Eye (tissue), 1 donor: ENCODE measurements around the gene PCA3.
"Not testable (repeated sequence)": the region's sequence is repeated elsewhere in the genome, so short reads cannot be mapped to it uniquely, and the experiment has no call there.

ENCODE experiments used
- DNase-seq: peaks from one replicate; pipeline ENCODE4 v3.0.0-alpha.2; 2015

The PCA3 gene

DNA sequence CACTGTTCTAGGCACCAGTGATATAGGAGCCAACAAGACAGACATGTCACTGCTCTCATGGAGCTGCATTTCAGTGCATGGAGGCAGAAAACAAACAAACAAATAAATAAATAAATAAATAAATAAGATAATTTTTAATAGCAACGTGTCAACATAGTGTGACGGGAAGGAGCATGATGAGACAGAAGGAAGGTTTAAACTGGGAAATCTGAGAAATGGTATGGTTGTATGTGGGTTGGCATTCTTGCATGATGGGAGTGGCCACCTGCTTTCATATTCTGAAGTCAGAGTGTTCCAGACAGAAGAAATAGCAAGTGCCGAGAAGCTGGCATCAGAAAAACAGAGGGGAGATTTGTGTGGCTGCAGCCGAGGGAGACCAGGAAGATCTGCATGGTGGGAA is at the start of gene PCA3:
PCA3 (plus strand) TSS at position 301 of the 400 bp plus-strand sequence.
- no peak for DNase-seq

DNA sequence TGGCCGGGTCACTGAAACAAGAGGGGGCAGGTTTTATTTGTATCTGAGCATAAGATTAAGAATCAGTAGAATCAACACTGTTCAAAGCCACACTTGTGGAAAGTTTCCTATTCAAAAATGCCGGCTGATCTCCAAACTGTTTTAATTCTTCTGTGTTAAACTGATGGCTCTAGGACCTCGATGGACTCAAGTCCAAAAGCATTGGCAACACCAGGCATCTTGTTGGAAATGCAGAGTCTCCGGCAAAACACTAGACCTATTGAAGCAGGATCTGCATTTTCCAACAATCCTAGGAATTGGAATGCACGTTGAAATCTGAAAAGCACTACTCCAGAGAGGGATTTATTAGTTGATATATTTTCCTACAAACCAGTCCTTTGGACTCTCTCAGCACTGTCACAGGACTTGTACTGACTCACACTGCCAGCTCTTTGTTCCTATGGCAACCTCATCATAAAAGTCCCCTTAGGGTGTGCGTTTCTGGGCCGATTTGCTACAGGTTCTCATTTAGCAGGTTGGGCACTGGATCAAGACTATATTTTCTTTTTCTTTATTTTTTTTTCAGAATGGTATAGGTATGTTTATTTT is 48.1 kb upstream of the PCA3 start:
- no peak for DNase-seq

DNA sequence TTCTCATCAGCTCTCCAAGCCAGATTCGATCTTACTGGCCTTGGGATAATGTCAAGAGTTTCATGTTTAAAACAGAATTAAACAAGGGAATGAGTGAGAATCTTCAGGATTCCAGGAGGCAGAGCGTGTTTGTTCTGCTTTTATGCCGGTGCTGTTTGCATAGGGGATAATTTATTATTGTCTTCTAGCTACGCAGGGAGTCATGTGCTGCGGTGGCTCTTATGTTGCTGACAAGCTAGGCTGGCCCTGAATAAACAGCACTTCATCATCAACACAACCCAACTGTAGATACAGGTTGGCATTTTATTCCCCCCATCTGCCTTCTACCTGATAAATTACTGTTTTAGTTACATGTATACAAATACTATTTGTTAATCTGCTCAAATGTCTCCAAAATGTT is 47.1 kb upstream of the PCA3 start:
- DNase-seq: no peak

DNA sequence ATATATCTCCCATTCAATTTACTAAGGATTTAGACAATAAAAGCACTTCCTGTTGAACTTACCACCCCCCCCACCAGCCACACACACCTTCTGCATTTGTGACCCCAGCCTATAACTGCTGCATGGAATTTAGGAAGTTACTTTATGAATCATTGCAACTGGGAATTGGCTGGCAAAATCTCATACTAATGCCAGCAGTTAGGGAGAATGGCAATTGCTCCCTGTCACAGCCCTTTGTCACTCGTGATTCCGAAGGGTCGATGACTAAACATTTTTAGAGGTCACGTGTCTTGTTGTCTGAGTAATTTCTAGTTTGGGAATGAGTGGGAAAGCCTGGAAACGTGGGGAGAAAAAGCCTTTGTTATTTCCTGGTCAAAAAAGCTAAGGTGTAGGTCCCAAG is 46.6 kb upstream of the PCA3 start:
- DNase-seq: no peak

DNA sequence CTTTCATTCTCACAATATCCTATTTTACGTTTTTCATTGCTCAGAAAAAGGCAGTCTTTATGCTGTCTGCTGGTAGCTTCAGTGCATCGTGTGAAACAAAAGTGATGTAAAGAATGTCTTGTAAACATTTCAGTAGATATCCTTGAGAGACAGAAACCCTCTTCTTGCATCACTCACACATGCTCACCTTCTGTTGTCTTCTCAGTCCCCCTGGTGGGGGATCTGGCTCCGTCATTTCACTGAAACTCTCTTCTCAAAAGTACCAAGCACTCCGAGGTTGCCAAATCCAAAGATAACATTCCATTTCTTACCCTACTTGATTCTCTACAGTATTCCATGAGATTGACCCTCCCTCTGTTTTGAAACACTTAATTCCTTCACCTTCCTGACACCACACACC is 46.1 kb upstream of the PCA3 start:
- DNase-seq: no peak

DNA sequence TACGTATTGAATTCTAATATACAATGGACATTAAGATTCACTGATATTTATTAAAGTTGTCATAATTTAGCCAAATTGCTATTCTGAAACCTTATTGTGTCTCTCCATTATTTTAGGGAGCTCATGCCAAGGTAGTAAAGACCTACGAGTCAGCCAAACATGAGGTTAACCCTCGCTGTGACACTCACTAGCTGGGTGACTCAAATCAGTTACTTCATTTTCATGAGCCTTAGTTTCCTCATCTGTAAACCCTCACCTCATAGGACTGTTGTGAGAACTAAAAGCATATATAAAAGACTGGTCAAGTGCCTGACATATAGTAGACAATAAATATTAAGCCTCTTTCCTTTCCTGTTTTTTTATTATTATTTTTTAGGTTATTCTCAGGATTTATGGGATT is 44.0 kb upstream of the PCA3 start:
- DNase-seq: no peak

DNA sequence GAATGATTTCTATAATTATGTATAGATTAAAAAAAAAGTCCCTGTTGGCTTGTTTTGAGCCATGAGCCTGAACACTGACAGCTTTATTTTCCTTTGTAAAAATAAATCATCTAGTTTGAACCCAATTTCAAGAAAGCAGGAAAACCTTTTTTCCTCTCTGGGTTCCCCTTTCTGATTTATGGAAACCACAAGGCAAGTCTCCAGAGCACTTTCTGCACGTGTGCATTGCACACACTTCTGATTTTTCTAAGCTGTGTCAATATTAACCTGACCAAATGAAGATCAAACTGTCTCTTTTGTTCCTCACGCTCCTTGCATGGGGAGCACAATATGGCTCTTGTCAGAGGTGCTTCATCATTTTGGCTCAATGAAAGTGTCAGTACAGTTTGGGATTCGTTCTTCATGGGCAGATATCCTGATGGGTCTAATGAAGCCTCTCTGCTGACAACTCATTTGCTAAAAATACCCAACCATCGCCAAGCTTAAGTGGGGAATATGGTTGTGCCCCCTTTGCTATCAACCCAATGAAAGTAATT is 39.2 kb upstream of the PCA3 start:
- peak; percentile 29 for DNase-seq

DNA sequence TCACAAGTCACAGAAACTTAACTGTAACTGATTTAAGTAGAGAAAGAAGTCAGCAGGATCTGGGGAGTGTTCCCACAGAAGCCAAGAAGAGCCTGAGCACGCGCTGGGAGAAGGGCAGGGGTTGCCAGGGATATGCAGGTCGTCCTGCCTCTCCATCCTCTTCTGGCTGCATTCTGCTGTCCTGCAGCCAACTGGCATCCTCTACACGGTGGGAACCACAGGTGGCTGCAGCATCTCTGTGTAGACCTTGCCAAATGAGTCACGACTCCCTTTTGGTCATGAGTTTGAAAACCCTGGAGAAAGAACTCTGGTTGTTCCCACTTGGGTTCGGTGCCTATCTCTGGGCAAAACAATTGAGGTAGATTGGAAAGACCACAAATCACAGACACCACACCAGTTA is 38.4 kb upstream of the PCA3 start:
- DNase-seq: no peak

DNA sequence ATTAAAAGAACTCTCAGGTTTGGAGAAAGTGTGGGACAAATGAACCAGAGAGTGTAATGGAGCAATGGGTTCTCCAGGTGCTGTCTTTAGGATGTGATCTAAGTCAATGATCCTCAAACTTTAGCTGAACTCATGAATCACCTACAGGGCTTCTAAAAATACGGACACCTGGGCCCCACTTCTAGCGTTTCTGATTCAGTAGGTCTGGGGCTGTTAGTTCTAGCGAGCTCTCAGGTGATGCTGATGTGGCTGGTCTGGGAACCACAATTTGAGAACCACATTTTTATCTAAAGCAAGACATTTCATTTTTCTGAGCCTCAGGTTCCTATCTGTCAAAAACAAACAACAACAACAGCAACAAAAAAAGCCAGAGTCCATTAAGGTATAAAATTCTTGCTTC is 35.1 kb upstream of the PCA3 start:
- DNase-seq: no peak

DNA sequence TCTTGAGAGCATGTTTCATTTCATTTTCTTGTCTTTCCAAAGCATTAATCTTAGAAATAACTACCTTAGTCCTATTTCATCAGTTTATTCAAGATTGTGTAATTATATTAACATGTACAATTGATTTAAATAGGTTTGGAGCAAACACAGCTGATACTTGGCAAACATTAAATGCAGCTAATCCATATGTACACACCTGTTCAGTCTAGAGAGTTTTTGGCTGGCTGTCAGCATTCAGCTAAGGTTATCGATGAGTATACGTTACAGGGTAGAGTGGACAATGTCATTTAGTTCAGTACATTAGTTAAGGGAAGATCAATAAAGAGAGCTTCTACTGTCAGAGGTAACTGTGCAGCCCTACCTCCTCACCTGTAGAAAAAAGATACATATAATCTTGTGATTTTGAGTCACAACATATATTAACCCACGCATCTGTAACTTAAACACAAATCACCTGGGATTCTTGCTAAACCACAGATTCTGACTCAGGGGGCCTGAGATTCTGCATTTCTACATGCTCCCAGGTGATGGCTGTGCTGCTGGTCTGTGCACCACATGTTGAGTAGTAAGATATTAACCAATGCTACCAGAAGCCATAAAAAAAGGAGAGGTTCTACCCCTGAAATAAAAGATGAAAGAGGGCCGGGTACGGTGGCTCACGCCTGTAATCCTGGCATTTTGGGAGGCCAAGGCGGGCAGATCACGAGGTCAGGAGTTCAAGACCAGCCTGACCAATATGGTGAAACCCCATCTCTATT is 34.1 kb upstream of the PCA3 start:
- no peak for DNase-seq

DNA sequence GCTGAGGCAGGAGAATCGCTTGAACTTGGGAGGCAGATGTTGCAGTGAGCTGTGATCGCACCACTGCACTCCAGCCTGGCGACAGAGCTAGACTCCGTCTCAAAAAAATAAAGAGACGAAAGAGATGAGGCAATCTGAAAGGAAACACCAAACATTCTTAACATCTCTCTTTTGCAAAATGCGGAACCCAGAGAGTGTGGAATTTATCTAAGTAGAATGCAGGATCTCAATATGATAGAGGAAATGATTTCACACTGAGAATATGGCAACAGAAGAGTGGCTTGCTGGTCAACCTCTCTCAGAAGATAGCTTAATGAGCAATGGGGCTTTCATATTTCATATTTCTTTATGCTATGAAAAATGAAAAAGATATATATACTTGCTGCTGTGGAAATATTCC is 33.4 kb upstream of the PCA3 start:
- no peak for DNase-seq

DNA sequence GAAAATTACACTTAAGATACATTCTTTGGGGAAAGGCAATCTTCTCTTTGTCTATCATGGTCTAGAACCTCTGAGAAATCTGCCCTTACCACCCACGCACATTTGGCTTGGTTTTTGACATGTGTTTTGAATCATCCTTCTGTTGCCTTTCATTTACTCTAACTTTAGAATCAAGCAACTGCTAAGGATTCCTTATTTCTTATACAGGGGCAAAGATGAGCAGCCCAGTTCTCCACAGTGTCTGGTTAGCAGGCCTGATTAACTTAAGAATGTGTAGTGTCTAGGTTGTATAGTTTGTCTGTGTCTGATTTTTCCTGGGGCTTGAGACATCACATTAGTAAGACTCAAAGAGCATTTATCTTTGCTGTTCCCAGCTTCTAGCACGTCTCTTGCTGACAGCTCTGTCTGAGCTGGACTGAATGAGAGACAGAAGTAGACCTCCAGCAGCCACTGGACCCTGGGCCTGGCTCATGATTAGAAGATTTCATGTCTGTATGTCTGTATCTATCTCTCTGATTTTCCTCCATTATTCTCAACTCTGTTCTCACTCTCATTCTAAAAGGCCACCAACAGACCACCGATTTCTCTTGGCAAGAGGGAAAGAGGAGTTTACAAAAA is 31.8 kb upstream of the PCA3 start:
- no peak for DNase-seq

DNA sequence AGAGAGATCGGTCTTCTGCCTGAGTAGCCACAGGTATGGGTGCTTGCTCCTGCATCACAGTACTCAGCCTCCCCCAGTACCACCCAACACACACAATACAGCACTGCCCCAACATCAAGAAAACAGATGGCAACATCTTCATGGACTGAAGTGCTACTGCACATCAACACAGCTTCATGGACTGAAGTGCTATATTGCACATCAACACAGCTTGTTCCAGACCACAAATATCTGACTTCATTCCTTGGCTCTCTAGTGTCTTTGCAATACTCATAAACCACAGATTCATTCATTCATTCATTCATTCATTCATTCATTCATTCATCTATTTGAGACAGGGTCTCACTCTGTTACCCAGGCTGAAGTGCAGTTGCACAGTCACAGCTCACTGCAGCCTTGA is 31.1 kb upstream of the PCA3 start:
- no peak for DNase-seq

DNA sequence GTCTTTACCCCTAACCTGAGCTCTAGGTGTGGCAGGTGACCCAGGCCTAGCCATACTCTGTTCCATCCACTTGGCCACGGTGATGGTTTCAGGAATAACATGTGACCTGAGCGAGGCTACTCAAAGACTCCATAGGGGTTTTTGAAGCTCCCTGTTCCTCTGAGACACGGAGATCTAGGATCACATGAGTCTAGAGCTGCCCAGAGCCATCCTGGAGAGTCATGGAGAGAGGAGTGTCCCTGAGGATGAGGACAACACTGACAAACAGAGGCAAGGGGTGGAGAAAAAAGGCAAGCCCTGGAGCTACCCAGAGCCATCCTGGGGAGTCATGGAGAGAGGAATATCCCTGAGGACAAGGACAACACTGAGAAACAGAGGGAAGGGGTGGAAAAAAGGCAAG is 29.5 kb upstream of the PCA3 start:
- DNase-seq: no peak

DNA sequence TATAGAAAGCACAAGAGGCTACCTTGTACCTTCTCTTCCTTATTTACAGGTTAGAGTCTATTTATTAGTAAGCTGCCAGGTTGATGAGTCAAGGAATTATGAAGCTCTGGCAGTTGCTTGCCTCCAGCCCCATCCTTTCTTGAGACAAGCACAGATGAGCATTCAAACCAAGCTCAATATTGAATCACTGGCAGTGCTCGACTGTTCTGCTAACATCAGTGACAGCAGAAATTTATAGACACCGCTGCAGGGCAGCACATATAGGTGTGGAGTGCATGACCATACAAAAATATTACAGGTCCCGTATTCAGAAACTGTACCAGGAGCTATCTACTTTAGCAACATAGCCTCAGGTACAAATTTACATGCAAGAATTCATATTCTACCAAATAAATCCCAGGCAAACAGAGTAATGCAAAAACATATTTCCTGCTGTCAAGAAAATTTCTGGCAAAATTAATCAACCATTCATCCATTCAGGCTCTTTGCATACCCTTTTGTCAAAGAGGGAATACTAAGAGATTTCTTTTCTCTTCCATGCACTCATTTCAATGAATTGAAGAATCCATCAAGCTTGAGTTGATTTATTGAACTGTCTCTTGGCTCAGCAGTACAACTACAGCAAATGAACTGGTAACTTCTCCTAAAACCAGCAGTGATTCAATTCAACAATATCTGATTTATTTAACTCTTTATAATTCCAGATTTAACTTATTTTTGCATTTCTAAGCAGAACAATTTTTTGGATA is 26.9 kb upstream of the PCA3 start:
- peak; percentile 30 for DNase-seq

DNA sequence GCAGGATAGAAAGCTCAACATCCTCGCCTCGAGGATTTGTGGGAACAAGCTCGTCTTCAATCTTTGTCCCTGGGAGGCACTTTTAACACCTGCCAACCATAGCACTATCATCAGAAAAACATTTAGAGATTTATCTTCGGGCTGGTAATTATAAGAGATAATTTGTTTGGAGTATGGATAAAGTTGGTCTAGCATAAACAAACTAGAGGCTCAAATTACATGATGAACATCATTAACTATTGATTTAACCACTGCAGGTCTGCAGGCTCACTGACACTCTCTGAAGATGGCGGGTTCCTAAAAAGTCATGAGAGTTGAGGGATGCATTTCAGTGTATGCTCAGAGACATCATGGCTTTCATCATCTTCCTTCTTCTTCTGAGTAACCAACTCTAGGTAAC is 25.8 kb upstream of the PCA3 start:
- no peak for DNase-seq

DNA sequence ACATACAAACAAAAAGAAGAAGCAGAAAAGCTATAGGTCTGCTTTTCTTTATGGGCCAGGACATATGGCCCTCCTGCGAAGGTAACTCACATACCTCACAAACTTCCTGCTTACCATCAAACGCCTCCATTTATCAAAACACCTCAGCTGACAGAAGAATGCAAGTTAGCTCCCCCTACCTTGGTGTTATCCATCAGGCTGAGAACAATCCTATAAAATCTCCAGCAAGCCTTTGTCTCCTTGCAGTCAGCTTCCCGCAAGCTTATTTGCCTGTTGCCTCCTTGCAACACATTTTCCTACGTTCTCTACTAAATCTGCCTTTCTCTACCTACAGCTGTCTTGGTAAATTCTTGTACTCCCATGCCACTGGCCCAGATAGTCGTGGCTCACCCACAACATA is 22.7 kb upstream of the PCA3 start:
- no peak for DNase-seq

DNA sequence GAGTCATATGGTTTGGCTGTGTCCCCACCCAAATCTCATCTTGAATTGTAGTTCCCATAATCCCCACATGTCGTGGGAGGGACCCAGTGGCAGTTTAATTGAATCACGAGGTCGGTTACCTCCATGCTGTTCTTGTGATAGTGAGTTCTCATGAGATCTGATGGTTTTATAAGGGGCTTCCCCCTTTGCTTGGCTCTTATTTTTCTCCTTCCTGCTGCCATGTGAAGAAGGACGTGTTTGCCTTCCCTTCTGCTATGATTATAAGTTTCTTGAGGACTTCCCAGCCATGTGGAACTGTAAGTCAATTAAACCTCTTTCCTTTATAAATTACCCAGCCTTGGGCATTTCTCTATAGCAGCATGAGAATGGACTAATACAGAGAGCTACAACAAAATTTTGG is 21.3 kb upstream of the PCA3 start:
- not testable (repeated sequence) for DNase-seq

DNA sequence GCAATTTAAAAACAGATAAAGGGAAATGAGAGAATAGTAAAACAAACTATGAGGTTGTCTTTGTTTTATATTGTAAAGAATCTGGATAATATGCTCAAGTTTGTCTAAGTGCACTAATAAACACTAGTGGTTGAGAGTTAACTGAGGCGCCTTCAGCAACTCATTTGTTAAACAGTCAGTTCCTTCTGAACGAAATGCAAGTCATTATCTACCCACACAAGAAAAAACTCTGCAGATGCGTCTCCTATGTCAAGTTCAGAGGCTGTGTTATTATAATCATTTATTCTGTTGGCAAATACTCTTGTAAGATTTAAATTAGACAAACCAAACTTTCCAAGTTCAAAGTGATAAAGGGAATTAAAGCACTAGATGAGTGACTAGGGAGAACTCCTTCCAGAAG is 20.3 kb upstream of the PCA3 start:
- DNase-seq: no peak

DNA sequence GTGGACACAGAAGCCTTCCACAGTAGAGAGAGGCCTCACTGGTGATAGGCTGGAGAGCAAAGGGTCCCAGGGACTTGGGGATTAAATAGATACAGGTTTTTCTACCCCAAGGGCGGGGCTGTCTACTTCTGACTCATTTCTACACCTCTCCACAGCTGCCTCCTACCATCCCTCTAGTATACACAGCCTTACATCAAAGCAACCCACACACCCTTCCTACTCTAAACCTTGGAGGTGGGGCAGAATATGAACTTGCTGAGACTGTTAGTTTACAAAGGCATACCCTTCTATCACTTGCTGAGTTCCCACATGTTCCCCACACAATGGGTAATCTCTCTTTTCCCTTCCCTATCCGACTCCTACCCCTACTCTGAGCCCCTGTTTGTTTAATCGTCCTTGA is 19.9 kb upstream of the PCA3 start:
- no peak for DNase-seq

DNA sequence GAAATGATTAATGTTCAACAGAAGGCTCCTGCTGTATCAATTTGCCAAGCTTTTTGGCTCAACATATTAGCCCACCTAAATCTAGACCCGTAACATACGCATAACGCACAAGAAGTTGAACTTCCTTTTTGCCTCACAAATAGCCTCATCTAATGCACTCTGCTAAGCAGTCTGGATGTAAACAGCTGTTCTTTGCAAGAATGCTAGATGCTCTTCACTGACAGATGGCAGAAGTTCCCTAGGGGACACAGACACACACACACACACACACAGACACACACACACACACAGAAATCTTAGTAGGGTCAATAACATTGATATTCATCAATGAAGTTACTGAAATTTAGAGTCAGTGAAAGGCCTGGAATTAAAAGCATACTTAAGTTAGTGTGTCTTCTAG is 13.2 kb upstream of the PCA3 start:
- DNase-seq: peak; percentile 70

DNA sequence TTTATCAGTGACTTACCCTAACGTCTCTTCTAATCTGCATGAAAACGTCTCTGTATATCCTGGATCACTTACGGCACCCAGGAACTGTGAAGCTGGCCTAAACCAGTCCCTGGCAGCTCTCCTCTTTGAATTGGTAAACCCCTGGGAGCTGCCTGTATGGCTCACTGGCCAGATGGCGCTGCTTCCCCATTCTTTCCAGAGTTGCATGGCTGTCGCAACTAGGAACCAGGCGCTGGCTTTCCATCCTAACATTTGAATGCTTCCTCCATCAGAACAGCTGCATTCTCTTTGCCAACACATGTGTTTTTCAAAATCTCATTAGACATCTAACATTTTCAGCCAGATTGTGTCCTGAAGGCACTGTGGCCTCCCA is 8.0 kb upstream of the PCA3 start:
- peak; percentile 56 for DNase-seq

DNA sequence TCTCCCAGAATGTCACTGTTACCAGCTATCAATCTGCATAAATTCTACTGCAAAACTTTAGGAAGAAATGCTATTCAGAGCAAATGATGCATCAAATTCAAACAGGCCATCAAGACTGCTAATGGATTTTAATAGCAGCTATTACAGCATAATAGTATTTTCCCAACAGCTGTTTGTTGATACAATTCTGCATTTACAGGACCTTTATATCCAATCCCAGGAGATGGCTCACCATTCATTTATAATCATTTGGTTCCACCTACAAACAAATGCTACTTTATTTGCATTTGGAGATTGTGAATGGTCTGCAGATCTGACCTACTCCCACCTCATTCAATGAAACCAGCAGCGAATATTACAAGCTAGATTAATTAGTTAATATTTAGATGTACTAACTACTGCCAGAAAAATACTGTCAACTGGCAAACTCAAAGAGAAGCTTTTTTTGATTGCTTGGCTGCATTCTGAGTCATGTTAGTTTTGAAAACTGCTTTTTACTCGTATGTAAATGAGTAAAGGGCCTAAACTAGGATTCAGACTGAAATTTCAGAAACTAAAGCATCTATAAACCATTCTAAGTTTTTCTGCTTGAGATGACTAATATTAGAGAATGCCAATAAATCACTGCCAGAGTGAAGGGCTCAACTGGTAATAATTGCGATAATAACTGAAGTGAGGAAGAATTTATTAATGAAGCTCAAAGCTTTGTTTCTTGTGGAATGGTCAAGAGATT is 7.1 kb upstream of the PCA3 start:
- DNase-seq: no peak
